Measurements from ENCODE around the gene C4BPB.

Gene C4BPB

DNA sequence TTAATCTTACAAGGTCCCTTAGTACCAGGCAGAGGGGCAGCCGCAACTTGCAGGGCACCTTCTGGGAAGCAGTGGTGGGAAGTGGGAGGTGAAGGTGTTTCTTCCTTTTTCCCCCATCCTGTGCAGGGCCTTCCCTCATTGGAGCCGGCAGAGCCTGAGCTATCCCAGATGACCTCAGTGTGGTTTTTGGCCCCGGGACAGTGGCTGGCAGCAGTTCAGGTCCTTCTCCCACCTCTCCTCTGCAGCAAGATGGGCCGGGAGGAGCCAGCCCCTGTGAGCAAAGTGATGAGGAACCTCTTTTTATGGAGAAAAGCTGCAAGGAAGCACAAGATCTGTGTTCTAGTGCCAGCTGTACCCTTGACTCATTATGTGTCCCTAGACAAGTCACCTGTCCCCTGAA is 28.8 kb upstream of the C4BPB start:
- no peak for DNase-seq (ENCODE audit: low read depth in 2 of 2)

DNA sequence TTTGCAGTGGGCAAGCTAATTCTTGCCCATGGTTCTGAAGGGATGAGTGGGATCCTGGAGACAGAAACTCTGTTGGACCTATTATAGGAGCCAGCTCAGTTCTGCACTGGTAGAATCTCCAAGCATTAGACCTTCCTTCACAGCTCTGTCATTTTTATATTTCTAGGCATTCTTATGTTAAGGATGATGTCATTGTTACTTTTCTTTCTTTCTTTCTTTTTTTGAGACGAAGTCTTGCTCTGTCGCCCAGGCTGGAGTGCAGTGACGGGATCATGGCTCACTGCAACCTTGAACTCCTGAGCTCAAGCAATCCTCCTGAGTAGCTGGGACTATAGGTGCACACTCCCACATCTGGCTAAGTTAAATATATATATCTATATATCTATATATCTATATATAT is 28.1 kb upstream of the C4BPB start:
- no peak for DNase-seq (ENCODE audit: low read depth in 2 of 2)

DNA sequence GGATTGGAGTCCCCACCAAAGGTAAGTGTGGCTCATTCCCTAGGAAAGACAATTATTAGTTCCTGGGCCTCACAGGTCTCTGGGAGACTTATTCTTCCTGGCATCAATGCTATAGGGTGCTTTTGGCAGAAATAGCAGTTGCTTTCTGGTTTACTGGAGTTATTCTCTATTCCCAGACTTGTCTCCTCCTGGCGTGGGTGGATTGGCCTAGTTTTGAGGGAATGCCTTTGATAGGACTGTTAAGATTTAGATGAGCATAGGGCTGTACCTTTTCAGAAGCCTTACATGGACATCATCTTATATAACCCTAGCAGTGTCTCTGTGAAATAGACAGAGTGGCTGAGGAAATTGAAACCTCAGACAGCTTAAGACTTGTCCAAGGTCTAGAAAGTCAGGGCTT is 26.6 kb upstream of the C4BPB start:
- no peak for DNase-seq (ENCODE audit: low read depth in 2 of 2)

DNA sequence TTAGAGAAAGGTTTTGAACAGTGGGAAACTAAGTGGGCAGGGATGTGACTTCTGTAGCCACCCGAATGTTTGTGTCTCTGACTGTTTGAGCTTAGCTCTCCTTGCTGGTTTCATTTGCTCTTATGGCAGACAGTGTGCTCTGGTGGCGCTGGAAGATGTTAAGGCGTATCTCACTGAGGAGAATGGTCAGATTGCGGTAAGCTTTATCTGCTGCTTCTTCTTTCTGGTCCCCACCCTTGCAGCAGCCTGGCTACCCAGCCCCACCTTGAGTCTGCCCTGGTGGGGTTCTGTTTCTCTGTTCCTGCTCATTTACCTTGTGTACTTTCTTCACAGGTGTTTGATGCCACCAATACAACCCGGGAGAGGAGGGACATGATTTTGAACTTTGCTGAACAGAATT is 25.6 kb upstream of the C4BPB start:
- DNase-seq (ENCODE audit: low read depth in 2 of 2) = no peak

DNA sequence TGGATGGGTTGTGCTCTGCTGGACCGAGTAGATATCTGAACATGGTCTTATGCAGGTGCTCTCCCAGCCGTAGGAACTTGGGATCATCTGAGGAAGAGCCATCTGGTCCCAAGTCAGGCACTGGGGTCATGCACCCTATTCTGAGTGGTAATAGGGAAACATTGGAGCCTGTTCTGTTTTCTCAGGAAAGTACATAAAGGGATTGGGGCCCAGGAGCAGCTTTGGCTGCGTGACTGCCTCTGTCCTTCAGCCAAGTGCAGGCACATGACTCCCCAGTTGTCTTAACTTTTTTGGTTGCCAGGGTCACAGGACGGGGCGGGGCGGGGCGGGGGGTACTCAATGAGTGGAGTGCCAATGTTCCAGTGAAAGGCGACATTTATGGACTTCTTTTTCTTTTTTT is 24.1 kb upstream of the C4BPB start:
- no peak for DNase-seq (ENCODE audit: low read depth in 2 of 2)

DNA sequence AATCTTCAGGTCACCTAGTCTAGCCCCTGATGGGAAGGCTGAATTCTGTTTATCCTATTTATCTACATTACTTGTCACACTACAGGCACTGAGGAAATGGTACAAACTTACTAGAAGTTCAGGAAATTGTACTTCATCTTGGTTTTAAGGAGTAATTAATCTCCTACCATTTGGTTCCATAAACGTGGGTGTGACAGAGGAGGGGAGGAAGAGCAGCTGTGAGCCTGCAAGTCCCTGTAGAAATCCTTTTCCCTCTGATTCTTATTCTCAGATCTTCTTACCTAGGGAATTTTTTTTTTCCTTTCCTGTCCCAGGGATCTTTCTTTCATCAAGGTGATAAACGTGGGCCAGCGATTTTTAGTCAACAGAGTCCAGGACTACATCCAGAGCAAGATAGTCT is 21.5 kb upstream of the C4BPB start:
- no peak for DNase-seq (ENCODE audit: low read depth in 2 of 2)

DNA sequence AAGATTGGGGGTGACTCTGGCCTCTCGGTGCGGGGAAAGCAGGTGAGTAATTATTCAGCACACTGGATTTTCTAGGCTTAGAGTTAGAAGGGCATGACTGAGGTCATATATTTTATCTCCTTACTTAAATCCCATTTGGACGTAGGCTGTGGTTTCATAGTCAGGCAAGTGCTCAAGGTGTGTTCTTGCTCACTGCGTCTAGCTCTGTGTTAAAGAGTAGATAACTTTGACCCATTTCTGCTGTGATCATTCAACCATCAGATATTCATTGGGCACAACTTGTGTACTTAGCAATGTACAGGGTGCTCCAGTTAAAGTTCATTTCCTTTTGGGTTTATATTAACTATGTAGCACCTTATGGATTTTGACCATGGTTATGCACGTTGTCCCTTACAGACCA is 21.0 kb upstream of the C4BPB start:
- DNase-seq (ENCODE audit: low read depth in 2 of 2) = no peak

DNA sequence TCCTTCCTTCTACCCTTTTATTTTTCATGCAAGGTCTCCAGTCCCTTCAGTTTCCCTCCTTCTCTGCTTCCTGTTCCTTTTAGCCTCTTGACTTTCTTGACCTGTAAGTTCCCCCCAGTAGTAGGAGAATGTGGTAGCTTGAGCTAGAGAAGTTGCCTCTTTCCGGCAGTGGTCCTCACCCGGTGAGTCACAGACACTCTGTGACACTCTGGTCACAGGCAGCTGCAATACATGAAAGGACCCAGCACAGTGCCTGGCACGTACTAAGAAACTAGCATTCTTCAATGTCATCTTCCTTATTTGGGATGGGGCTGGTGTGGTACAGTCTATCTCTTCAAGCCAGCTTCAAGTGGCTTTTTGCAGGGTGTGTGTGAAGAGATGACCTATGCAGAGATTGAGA is 19.6 kb upstream of the C4BPB start:
- DNase-seq (ENCODE audit: low read depth in 2 of 2) = no peak

DNA sequence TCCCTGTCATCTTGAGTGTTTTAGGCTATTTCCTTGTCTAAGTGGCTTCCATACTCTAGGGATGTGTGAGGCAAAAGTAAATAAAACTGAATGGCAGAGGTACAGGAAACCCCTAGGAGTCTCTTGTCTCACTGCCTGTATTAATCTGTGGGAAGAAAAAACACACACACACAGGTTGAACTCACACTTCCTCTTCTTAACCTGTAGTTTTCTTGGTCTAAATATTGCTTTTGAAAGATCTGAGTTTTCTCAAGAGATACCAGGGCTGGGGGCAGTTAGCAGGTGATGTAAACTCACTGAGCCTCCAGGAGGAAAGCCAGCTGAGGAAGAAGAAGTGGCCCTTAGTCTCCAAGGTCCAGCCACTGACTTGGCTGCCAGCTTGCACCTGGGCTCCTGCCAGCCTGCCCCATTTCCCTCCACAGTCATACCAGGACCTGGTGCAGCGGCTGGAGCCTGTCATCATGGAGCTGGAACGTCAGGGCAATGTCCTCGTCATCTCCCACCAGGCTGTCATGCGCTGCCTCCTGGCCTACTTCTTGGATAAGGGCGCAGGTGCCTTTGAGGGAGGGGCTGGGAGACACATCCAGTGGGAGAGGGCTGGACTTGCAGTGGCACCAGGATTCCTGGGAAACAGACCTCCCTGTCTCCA is 18.7 kb upstream of the C4BPB start:
- DNase-seq (ENCODE audit: low read depth in 2 of 2) = no peak

DNA sequence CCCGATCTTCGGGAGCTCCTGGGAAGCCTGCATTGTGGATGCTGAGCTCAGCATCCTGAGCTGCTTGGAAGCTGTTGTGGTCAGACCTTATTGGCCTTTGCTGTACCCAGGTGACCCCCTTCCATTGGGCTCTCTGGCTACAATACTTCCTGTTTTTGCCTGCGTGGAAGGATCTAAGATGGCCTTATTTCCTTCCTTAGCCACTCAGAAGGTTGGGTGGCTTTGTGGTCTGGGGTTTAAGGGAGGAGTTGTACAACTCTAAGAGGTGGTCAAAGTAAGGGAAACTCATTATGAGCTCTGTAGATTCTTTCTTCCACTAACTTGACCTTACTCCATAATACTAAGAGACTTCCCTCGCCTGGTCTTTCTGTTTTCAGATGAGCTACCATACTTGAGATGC is 17.8 kb upstream of the C4BPB start:
- DNase-seq (ENCODE audit: low read depth in 2 of 2) = no peak

DNA sequence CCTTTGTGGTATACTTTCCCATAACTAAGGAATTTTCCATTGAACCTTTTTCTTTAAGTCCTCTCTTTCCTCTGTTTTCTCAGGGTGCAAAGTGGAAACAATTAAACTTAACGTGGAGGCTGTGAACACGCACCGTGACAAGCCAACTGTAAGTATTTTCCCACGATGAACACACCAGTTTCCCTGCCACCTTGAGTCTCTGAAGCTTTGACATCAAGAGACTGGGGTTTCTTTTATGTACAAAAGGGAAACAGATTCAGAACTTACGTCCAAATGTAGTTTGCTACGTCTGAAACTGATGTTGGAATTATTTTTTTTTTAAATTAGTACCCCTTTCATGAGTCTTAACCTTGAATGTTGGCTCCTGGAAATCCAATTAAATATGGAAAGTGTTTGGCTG is 17.2 kb upstream of the C4BPB start:
- DNase-seq (ENCODE audit: low read depth in 2 of 2) = no peak

DNA sequence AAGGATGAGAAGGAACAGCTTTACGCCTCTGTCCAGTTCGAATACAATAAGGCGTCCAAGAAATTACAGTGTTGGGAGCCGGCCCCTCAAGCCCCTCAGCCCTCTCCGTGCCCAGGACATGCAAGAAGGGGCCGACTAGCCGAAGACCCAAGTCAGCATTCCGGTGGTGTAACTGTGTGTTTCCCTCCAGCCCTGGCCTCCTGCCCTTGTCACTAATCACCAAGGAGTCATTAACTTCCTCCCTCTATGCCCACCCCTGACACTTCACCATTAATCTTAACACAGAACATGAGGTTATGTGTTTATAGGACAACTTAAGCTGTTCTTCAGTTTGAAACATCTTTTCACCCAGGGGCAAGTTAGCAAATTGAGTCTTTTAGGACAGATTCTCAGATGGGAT is 16.4 kb upstream of the C4BPB start:
- DNase-seq (ENCODE audit: low read depth in 2 of 2) = no peak

DNA sequence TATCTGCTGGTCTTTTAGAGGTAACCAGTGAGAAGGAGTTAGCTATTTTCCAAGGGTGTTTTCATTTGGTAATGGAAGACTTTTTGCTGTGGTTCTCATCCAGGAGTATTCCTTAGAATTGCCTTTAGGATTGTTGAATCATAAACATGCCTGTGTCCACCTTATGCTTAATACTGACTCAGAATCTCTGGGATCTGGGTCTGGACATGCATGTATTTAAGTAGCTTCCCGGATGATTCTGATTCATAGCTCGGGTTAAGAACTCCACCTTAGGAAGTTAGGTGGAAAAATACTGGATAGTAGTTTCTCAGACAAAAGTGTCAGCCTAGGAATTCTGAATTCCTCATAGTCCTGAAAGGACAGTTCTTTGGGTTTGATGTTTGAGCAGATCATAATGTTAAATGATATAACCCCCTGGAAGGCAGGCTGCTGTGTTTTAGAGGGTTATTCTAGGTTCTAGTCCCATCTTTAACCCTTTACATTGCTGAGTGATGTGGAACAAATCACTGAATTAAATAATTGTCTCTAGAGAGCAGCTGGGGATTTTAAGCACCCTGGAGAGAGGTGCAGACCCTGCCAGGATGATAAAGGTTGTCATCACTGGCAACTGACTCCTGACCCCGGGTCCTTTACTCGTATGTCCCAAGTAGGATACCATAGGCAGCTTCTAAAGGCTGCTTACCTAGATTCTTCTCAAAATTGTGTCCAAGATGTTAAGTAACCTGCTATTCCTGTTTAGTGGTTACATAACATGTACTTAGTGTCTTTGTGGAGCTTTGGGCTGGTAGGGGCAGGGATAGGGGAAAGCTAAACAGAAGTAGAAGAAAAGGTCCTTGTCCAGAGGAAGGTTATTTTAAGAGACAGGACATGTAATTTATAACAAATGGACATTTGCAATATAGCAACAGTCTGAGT is 14.5 kb upstream of the C4BPB start:
- DNase-seq (ENCODE audit: low read depth in 2 of 2) = no peak

DNA sequence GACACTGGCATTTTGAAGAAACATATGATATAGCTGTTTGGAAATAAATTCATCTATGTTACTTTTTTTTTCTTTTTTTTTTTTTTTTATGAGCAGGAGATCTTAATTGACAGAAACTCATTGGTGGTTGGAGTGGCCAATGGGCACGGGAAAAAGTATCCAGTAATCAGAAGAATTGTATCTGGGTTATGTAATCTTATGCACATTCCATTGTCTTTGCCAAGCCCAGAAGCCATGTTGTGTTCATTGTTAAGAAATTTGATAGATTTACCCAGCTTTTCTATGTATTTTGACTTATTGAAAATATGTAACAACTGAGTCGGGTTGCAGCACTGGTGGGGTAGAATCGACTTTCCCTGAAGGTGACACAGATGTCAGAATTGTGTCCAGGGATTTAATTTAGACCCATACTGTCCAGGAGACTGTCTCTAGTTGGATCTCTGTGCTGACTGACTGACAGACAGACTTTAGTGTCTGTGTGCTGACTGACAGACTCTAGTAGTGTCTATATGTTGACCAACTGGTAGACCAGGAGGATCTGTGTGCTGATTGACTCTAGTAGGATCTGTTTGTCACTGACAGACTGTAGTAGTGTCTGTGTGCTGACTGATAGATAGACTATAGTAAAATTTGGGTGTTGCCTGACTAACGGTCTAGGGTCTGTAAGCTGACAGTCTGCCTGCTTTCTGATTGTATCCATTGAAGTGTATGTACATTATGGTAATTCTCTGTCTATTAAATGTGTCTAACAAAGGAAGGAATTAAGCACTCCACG is 12.3 kb upstream of the C4BPB start:
- DNase-seq (ENCODE audit: low read depth in 2 of 2) = no peak

DNA sequence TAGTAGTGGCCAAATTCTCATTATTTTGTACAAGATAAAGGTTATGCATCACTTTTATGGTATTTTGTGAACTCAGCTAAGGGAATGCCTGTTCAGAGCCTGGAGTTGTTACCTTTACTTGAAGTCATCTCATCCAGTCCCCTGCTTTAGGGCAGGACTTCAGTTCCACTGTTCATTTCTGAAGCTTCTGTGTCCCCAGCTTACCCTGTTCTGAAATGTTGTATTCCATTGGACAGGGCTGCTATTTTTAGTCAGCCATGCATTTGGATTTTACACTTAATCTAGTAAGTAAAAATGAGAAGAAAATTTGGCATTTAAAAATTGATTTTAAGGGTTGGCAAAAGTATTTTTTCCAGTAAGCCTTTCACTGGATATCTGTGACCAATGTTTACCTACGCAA is 11.6 kb upstream of the C4BPB start:
- no peak for DNase-seq (ENCODE audit: low read depth in 2 of 2)

DNA sequence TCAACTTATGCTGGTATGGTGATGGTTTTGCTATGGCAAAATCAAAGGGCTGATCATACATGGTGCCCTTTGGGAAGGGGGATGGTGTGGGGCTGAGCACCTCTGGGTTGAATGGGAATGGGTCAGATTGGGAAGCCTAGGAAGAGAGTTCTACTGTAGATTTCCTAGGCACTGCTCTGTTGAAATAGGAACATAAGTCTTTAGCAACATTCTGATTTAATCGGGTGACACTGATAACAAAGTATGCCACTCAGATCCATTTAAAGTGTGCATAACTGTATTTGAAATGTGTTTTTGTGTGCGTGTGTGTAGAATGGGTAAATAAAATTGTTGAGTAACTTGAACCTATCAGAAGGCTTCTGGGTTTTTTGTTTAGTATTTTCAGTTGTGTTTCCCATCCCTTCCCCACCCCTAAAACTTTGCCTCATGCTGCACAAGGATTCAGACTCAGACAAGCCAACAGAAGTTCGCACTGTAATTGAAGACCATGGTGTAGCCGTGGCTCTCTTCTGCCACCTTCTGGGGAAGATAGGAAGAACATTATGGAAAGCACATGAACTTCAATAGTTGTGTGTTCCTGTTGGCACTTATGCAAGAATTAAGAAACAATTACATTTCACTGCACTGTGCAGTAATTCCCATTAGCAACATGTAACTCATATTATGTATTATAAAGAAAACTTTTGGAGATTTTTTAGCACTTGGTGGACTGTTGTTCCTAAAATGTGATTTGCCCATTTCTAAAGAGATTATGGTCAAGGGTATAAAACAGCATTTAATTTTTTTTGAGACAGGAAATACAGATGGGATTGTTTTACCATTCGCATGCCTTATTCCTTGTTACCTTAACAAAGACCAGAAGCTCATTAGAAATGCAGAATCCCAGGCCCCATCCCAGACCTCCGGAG is 10.9 kb upstream of the C4BPB start:
- peak; percentile 19 to 42 for DNase-seq (ENCODE audit: low read depth in 2 of 2)

DNA sequence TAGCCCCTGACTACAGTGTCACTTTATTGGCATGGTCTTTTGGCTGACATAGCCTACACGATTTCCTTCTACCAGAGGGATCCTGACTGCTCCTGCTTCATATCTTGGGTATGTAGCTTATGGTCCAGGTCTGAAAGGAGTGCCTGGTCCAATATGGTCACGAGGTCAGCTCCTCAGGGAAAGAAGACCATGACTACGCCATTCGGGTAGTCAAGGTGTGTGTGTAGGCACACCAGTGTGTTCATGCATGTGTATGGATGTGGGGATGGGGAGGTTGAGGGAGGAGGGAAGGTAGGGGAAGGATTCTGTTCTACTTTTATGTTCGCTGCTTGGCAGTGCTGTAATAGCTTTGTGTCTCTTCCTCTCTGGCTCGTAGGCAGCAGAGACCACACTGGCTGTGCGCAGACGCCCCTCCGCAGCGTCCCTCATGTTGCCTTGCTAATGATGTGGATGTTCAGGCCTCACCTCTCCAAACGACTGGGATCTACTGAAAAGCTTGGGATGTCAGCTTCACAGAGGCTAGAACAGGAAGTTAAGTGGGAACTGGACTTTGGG is 10.0 kb upstream of the C4BPB start:
- DNase-seq (ENCODE audit: low read depth in 2 of 2) = no peak

DNA sequence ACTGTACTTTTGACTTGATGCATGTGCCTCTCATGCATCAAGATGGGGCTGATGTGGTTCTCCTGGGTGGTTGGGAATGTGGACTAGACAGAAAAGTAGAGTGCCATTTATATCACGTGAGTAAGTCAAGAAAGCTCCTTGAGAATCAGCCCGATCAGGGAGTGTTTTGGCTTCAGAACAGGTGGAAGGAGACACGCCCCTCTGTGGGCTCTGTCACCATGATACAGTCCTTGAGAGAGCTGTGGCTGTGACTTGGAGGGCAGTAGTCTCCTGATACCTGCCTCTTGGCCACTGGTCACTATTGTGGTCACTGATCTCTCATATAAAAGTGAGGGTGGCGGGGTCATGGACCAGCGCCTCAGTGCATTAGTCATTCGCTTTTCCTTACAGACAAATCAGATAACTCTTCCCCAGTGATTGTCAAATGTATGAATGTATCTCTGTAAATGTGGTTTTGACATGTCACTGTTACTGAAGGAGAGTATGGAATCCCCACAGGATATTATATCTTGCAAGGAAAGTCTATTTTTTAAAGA is 8.9 kb upstream of the C4BPB start:
- DNase-seq (ENCODE audit: low read depth in 2 of 2) = no peak

DNA sequence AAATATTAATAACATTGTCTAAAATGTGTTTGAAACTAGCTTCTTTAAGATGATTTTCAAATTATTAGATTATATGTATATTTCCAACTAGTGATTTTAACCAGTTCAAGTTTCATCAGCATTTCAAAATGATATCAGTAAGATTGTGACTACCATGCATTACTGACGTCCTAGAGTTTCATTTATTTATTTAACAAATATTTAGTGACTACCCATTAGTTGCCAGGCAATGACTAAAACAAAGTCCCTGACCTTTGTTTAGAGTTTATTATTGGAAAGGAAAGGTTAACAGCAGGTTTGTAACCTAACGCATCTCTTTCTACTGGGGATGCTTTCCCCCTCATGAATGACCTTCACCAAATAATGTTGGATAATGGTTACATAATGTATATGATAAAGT is 7.6 kb upstream of the C4BPB start:
- no peak for DNase-seq (ENCODE audit: low read depth in 2 of 2)

DNA sequence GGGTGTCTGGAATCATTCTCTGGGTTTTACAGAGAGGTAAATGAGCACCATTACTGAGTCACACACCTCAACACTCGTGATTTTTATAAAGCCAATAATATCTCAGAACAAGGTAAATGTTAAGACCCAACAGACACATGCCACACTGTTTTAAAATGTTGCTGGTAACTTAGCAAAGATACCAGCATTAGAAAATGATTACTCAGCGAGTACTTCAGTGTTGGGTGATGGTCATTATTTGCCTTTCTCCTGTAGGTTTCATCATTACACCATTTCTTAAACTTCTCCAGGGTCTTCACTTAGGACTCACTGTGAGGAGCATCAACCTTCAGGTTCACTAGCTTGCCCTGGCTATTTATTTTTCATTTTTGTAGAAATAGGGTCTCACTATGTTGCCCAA is 6.9 kb upstream of the C4BPB start:
- DNase-seq (ENCODE audit: low read depth in 2 of 2) = no peak

DNA sequence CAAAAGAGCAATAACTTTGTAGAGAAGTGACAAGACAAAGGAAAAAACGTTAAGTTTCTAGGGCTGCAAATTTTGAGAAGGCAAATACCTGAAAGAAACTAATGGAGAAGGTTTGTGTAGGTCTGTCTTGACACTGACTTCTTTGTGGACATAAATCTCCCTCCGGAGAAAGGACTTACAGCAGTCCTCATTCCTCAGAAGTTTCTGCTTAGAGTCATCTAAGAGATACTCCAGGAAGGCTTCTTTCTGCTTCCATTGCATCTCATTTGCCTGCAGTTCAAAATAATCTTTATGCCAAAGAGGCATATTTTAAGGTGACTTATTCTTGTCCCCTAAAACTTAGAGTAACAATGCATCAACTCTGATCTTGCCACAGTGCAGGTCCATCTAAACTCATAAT is 4.4 kb upstream of the C4BPB start:
- DNase-seq (ENCODE audit: low read depth in 2 of 2) = no peak
